ENCODE measurements around the gene GRIK2. TPM values are rescaled to one million over a fixed set of nuclear protein-coding genes. Genes with fewer than 3 reads are reported as not detected.

GRIK2 gene
- total RNA-seq (not detected in 2 replicates), polyA plus RNA-seq (not detected in 2 replicates), polyA minus RNA-seq (0.21 and 0.32 TPM in 2 replicates), Bru-seq, nascent RNA (percentile 2 among the genes with signal in this experiment), BruChase-seq, experiment 1, labeled RNA remaining after a 6-hour chase (percentile 5 among the genes with signal in this experiment), BruChase-seq, experiment 2, labeled RNA remaining after a 2-hour chase (percentile 7 among the genes with signal in this experiment)
- not detected in 2 replicates for polyA plus RNA-seq (2011; cell fraction: cytosol; rRNA removed)
- not detected in 2 replicates for polyA plus RNA-seq (2011; cell fraction: nucleus; rRNA removed)
- not detected in 2 replicates for polyA plus RNA-seq (2012)
- 1.0 TPM for polyA minus RNA-seq (2011; cell fraction: cytosol; rRNA and poly(A)+ RNA removed)
- 0.10 TPM in 2 replicates for polyA minus RNA-seq (2011; cell fraction: nucleus; rRNA and poly(A)+ RNA removed)
- long read RNA-seq, result 0 reads

DNA sequence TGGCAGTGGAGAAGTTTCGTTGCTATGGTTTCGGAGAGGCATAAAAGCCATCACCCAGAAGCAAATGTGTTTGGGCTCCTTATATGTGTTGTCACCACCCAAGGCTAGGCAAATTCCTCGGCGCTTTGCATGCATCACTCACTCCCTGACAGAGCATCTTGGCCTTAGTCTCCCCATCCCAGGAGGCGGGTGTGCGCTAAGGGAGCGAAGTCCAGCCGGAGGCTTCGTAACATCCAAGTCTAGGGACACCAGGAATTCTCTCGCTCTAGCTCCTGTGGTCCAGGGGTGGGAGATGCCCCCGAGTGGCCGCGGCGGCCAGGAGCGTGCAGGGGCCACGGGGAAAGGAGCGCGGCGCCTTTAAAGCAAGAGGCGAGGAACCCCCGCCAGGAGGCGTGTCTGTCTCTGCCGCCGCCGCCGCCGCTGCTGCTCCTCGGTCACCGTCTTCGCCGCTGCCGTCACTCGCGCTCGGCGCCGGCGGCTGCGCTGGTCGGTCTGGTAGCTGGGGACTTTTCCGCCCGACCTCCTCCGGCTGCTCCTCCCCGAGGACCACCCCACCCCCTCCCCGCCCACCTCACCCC is at the start of gene GRIK2:
GRIK2 (plus strand) TSS at position 458 of the 578 bp plus-strand sequence.
- H3K9me1 ChIP-seq (replicated peaks; ENCODE audit: control insufficient read depth, extremely low read depth, insufficient read depth, low read length), result no peaks in the 10 kb centered on the region
- H2AFZ ChIP-seq (ENCODE audit: low read depth, low read length), result no peak within 1 kb of the TSS
- no peaks in the 10 kb centered on the region for H3K36me3 ChIP-seq (ENCODE audit: control insufficient read depth in 2 of 2, extremely low read depth in 1 of 2, insufficient read depth in 2 of 2, low read length in 2 of 2)
- H4K20me1 ChIP-seq (replicated peaks; ENCODE audit: control insufficient read depth, extremely low read depth, insufficient read depth, low read length), result no peaks in the 10 kb centered on the region
- dilution Hi-C loops (cut with MboI; ENCODE audit: extremely low pct_ligation_motif_present, low sequenced_read_pairs), result no loop called here
- H3K4me2 ChIP-seq (ENCODE audit: insufficient read depth, low read length), result no peak within 1 kb of the TSS
- BruUV-seq (replicated peaks), result no TSS peak
- H3K4me1 ChIP-seq (ENCODE audit: control insufficient read depth, extremely low read depth, insufficient read depth, low read length), result no peaks in the 10 kb centered on the region
- H3K27me3 ChIP-seq (ENCODE audit: control insufficient read depth in 2 of 2, insufficient read depth in 2 of 2, low read length in 2 of 2), result peaks cover 20% of the 10 kb centered on the region in 2 experiments
- intact Hi-C loops (cut with micrococcal nuclease), result no loop called here
- ChIA-PET POLR2A (no interaction called here), CTCF (interaction anchor here (0.6 kb wide), 2 partner anchors 917 to 1588 kb away, joined by 3 read pairs; no protein-coding TSS in a partner anchor)
- H3K27ac ChIP-seq (ENCODE audit: insufficient read depth, low read depth, low read length), result no peak within 1 kb of the TSS
- no peaks in the 10 kb centered on the region for H3K9me3 ChIP-seq (replicated peaks; ENCODE audit: control insufficient read depth, insufficient read depth, low read length)
- H3K4me3 ChIP-seq (replicated peaks in 1 of 3; ENCODE audit: insufficient read depth in 1 of 3, low read depth in 1 of 3, low read length in 3 of 3), result peak within 1 kb of the TSS in 1 of 3 experiments; percentile 27
- TF ChIP-seq POLR2A (IDR thresholded peaks at IDR 0.05; ENCODE audit: low read depth, low read length), result no peak
- TF ChIP-seq JUN (IDR thresholded peaks at IDR 0.05; ENCODE audit: borderline replicate concordance, insufficient read depth, insufficient read length, low read depth), result no peak
- no peak for TF ChIP-seq MYC (IDR thresholded peaks at IDR 0.05; ENCODE audit: low read depth, low read length)
- no peak for TF ChIP-seq GATA2 (IDR thresholded peaks at IDR 0.05; ENCODE audit: insufficient read depth, insufficient read length, low read depth, low read length)
- no peak for TF ChIP-seq FOS (IDR thresholded peaks at IDR 0.05; ENCODE audit: borderline replicate concordance, insufficient read depth, low read length)
- TF ChIP-seq, protein P1, sequence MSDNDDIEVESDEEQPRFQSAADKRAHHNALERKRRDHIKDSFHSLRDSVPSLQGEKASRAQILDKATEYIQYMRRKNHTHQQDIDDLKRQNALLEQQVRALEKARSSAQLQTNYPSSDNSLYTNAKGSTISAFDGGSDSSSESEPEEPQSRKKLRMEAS (IDR thresholded peaks at IDR 0.05; ENCODE audit: insufficient read depth, insufficient read length), result no peak
- no peak for TF ChIP-seq POLR2AphosphoS5 (IDR thresholded peaks at IDR 0.05; ENCODE audit: insufficient read depth, low read depth, low read length)
- peak; percentile 61 for TF ChIP-seq EZH2 (IDR thresholded peaks at IDR 0.05; ENCODE audit: borderline replicate concordance, low read depth, low read length, severe bottlenecking)
- TF ChIP-seq, protein P2, sequence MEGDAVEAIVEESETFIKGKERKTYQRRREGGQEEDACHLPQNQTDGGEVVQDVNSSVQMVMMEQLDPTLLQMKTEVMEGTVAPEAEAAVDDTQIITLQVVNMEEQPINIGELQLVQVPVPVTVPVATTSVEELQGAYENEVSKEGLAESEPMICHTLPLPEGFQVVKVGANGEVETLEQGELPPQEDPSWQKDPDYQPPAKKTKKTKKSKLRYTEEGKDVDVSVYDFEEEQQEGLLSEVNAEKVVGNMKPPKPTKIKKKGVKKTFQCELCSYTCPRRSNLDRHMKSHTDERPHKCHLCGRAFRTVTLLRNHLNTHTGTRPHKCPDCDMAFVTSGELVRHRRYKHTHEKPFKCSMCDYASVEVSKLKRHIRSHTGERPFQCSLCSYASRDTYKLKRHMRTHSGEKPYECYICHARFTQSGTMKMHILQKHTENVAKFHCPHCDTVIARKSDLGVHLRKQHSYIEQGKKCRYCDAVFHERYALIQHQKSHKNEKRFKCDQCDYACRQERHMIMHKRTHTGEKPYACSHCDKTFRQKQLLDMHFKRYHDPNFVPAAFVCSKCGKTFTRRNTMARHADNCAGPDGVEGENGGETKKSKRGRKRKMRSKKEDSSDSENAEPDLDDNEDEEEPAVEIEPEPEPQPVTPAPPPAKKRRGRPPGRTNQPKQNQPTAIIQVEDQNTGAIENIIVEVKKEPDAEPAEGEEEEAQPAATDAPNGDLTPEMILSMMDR (IDR thresholded peaks at IDR 0.05; ENCODE audit: extremely low read depth in 1 of 2, insufficient read depth in 1 of 2, low read depth in 1 of 2, low read length in 2 of 2), result peak in 1 of 2 donors; percentile 25
- H3K79me2 ChIP-seq (ENCODE audit: control insufficient read depth, insufficient read depth, low read length), result no peaks in the 10 kb centered on the region
- DNase-seq (ENCODE audit: low read depth, low spot score) (peak; percentile 2), FAIRE-seq (no peak)
- no peak within 1 kb of the TSS for H3K9ac ChIP-seq (replicated peaks; ENCODE audit: extremely low read depth, insufficient read depth, low read length)

All from endothelial cell of umbilical vein (primary cell).